Measurements from ENCODE around the gene KLHL10.
A peak's percentile ranks its signal among the peaks of the same experiment; 100 is the strongest.

GRCh38 chr17:41864836-41865595 lies 27.4 kb downstream of the KLHL10 start, which contains the start of gene KLHL11:
- TF ChIP-seq CTCF (IDR thresholded peaks at IDR 0.05) (peak in 1 of 5 experiments; percentile 44), POLR2A (IDR thresholded peaks at IDR 0.05) (peak; percentile 68 to 83), EP300 (IDR thresholded peaks at IDR 0.05) (peak in 1 of 2 donors; percentile 87)

All from tibial nerve (tissue), 4 donors.